A673 (cell line): ENCODE measurements around the gene SCAANT1. TPM values are rescaled to one million over a fixed set of nuclear protein-coding genes. Genes with fewer than 3 reads are reported as not detected.

Source experiments
- BruUV-seq: library from RNA; stranded (reverse); fragments of 400-500 nt; replicated peaks from 2 replicates; lab custom pipeline; 2021; lab: Mats Ljungman, UMichigan
- CTCF ChIA-PET: fragments of 300-600 bp; sonication (Branson Sonifier 250); formaldehyde crosslinking; loops from one replicate; lab custom pipeline; 2022; ENCODE audit warnings: antibody characterized with exemption; lab: Charles Lee
- POLR2A ChIA-PET: fragments of 300-600 bp; sonication (Branson Sonifier 250); formaldehyde crosslinking; loops from one replicate; lab custom pipeline; 2022; ENCODE audit warnings: antibody characterized with exemption; ENCODE audit not compliant: low non-redundant PET; lab: Charles Lee
- DNase-seq: peaks from one replicate; pipeline ENCODE4 v3.0.0-alpha.2; 2015; ENCODE audit warnings: low spot score
- H3K27ac ChIP-seq: fragments of 200-600 bp; sonication (generic); 2 replicates; pipeline ENCODE4 v1.5.1; 2016; ENCODE audit warnings: mixed run types, low read depth, mild to moderate bottlenecking, mixed read lengths, antibody characterized with exemption, low read length; ENCODE audit not compliant: poor library complexity, severe bottlenecking
- H3K27me3 ChIP-seq: fragments of 200-600 bp; sonication (generic); replicated peaks from 2 replicates; pipeline ENCODE4 v1.6.1; 2017; ENCODE audit warnings: mixed run types, low read depth, mild to moderate bottlenecking, mixed read lengths, antibody characterized with exemption, low read length; ENCODE audit not compliant: insufficient read depth, poor library complexity
- H3K36me3 ChIP-seq: fragments of 200-600 bp; sonication (generic); 2 replicates; pipeline ENCODE4 v1.6.1; 2016; ENCODE audit warnings: mixed run types, mild to moderate bottlenecking, mixed read lengths, antibody characterized with exemption, low read length; ENCODE audit not compliant: insufficient read depth, poor library complexity, severe bottlenecking
- H3K4me1 ChIP-seq: fragments of 200-600 bp; sonication (generic); 2 replicates; pipeline ENCODE4 v1.6.1; 2017; ENCODE audit warnings: mixed run types, mild to moderate bottlenecking, mixed read lengths, antibody characterized with exemption, low read length; ENCODE audit not compliant: insufficient read depth, poor library complexity, severe bottlenecking
- H3K4me3 ChIP-seq: fragments of 200-600 bp; sonication (generic); 2 replicates; pipeline ENCODE4 v1.5.1; 2016; ENCODE audit warnings: low read depth, mixed run types, mild to moderate bottlenecking, mixed read lengths, low read length; ENCODE audit not compliant: poor library complexity, severe bottlenecking
- H3K9me3 ChIP-seq: fragments of 200-600 bp; sonication (generic); 2 replicates; pipeline ENCODE4 v1.6.1; 2016; ENCODE audit warnings: mixed run types, low read depth, mild to moderate bottlenecking, mixed read lengths, antibody characterized with exemption, low read length; ENCODE audit not compliant: poor library complexity, severe bottlenecking
- CTCF ChIP-seq: fragments of 300-800, 200-600 bp; sonication (generic); conservative IDR thresholded peaks from 2 replicates; pipeline ENCODE4 v1.5.1; 2017; ENCODE audit warnings: low read depth, mild to moderate bottlenecking, antibody characterized with exemption, low read length, moderate library complexity, mixed read lengths
- EZH2 ChIP-seq: fragments of 200-600 bp; sonication (generic); IDR thresholded peaks from 2 replicates; pipeline ENCODE4 v1.6.1; 2017; ENCODE audit warnings: borderline replicate concordance, low read depth, mild to moderate bottlenecking, mixed read lengths, antibody characterized with exemption, low read length; ENCODE audit not compliant: poor library complexity, severe bottlenecking
- intact Hi-C: fragments of 100-400 bp; cut with micrococcal nuclease; formaldehyde crosslinking; loops from one replicate; pipeline ENCODE4 v1.10.0; 2022; ENCODE audit not compliant: unreplicated experiment
- total RNA-seq: library from RNA; stranded (reverse); gene quantifications from 2 replicates; pipeline ENCODE4 v1.2.3, GENCODE V29; 2021

SCAANT1 gene
- total RNA-seq, 1 experiment from 2014 or later: not detected

GRCh38 chr3:63905731-63906620 lies 6.2 kb downstream of the SCAANT1 start:
- Histone ChIP-seq H3K27ac (no peak overlapping the region), H3K9me3 (no peaks in the 10 kb centered on the region), H3K4me3 (no peak overlapping the region), H3K36me3 (no peaks in the 10 kb centered on the region), H3K4me1 (no peaks in the 10 kb centered on the region), H3K27me3 (no peaks in the 10 kb centered on the region)
- CTCF ChIA-PET: no interaction called here
- POLR2A ChIA-PET: no interaction called here
- DNase-seq: no peak
- intact Hi-C loops: no loop called here
- no TSS peak for BruUV-seq
- no peak for TF ChIP-seq CTCF
- no peak for TF ChIP-seq EZH2

GRCh38 chr3:63900459-63900858 lies 11.7 kb downstream of the SCAANT1 start:
- DNase-seq: peak; percentile 40
- POLR2A ChIA-PET: no interaction called here
- H3K4me3 ChIP-seq: no peak overlapping the region
- no peak overlapping the region for H3K27ac ChIP-seq
- TF ChIP-seq CTCF: no peak
- TF ChIP-seq EZH2: no peak
- CTCF ChIA-PET: no interaction called here
- no peaks in the 10 kb centered on the region for H3K9me3 ChIP-seq
- H3K27me3 ChIP-seq: no peaks in the 10 kb centered on the region
- no peaks in the 10 kb centered on the region for H3K36me3 ChIP-seq
- intact Hi-C loops: no loop called here
- BruUV-seq: no TSS peak
- no peaks in the 10 kb centered on the region for H3K4me1 ChIP-seq

GRCh38 chr3:63900010-63900409 lies 12.2 kb downstream of the SCAANT1 start:
- Histone ChIP-seq H3K36me3 (no peaks in the 10 kb centered on the region), H3K9me3 (no peaks in the 10 kb centered on the region), H3K27ac (no peak overlapping the region), H3K4me3 (no peak overlapping the region), H3K27me3 (no peaks in the 10 kb centered on the region), H3K4me1 (no peaks in the 10 kb centered on the region)
- BruUV-seq: no TSS peak
- DNase-seq: no peak
- intact Hi-C loops: no loop called here
- ChIA-PET POLR2A (no interaction called here), CTCF (no interaction called here)
- TF ChIP-seq CTCF (no peak), EZH2 (no peak)
